ENCODE measurements around the gene DECR2. TPM values are rescaled to one million over a fixed set of nuclear protein-coding genes. Genes with fewer than 3 reads are reported as not detected.
A peak's percentile ranks its signal among the peaks of the same experiment; 100 is the strongest.

Gene DECR2
- total and polyA plus RNA-seq, 2 of the 13 experiments (the other 11 are each of a cell fraction or from before 2014, with no cell fraction given): 36.3 to 44.6 TPM

- TF ChIP-seq ZNF629 (CRISPR knock-in tag; conservative IDR thresholded peaks at IDR 0.05) (no peak), ZNF687 (CRISPR knock-in tag; IDR thresholded peaks at IDR 0.05) (peak; percentile 51), CREB3 (CRISPR knock-in tag; IDR thresholded peaks at IDR 0.05) (no peak), SP4 (CRISPR knock-in tag; IDR thresholded peaks at IDR 0.05) (no peak), MAX (IDR thresholded peaks at IDR 0.05) (peak; percentile 28; the same call in 1 of the 2 replicates), MXD1 (CRISPR knock-in tag; IDR thresholded peaks at IDR 0.05) (peak; percentile 30; the same call in 1 of the 2 replicates), CHCHD3 (CRISPR knock-in tag; IDR thresholded peaks at IDR 0.05) (0 out of 2 replicates have a peak, but pooled peaks have one; percentile 31), ZNF891 (CRISPR knock-in tag; IDR thresholded peaks at IDR 0.05) (peak; percentile 35; the same call in 1 of the 2 replicates), ZNF142 (CRISPR knock-in tag; IDR thresholded peaks at IDR 0.05) (0 out of 2 replicates have a peak, but pooled peaks have one; percentile 33), KAT7 (CRISPR knock-in tag; IDR thresholded peaks at IDR 0.05; ENCODE audit: borderline replicate concordance) (peak; percentile 59; the same call in 1 of the 2 replicates), GATA4 (IDR thresholded peaks at IDR 0.05; ENCODE audit: borderline replicate concordance, low read depth) (no peak), ZNF776 (CRISPR knock-in tag; IDR thresholded peaks at IDR 0.05) (peak; percentile 61; the same call in 1 of the 2 replicates), ZNF563 (CRISPR knock-in tag; IDR thresholded peaks at IDR 0.05) (0 out of 2 replicates have a peak, but pooled peaks have one; percentile 37), U2AF2 (IDR thresholded peaks at IDR 0.05; ENCODE audit: low read depth, low read length) (no peak), SMAD3 (CRISPR knock-in tag; IDR thresholded peaks at IDR 0.05) (no peak), TBX3 (IDR thresholded peaks at IDR 0.05; ENCODE audit: borderline replicate concordance) (no peak), ZNF230 (CRISPR knock-in tag; IDR thresholded peaks at IDR 0.05) (no peak)
These were observed 19.6 kb upstream of the DECR2 start, which contains the start of gene PGAP6 (continued) for GRCh38 chr16:381789-382717.

All from HepG2 (cell line).